ENCODE data around the gene TMA7B. TPM values are rescaled to one million over a fixed set of nuclear protein-coding genes. Genes with fewer than 3 reads are reported as not detected.

The TMA7B gene
- total RNA-seq, 4 donors from 2014 or later = not detected

DNA sequence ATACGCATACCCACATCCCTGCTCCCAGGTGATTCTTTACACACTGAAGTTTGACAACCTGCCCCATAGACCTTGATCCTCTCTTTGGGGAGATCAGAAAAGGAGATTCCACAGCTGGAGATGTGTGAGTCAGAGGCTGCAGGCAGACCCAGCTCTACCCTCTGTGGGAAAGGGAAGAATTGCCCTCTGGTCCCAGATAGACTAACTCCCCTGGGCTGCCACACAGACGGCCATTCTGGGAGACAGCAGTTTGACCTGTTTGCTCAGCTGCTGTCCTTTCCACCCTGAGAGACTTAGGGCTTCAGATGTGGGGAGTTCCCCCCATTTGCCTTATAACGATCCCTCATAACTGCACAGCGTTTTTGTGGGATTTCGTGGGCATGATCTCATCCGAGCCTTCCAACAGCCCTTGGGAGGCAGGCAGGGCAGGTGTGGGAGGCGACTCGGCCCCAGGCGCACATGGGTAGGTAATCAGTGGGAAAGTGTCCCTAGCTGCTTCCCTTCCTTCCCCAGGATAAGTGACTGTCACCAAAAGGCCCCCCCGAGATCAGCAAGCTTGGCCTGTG lies 48.6 kb downstream of the TMA7B start:
- no peak overlapping the region for H3K4me3 ChIP-seq
- ATAC-seq = no peak
- H3K27me3 ChIP-seq = peaks cover 63% of the 10 kb centered on the region
- TF ChIP-seq POLR2A (IDR thresholded peaks at IDR 0.05) (no peak), EP300 (IDR thresholded peaks at IDR 0.05) (no peak), POLR2AphosphoS5 (IDR thresholded peaks at IDR 0.05) (no peak)
- TF ChIP-seq, protein P1, sequence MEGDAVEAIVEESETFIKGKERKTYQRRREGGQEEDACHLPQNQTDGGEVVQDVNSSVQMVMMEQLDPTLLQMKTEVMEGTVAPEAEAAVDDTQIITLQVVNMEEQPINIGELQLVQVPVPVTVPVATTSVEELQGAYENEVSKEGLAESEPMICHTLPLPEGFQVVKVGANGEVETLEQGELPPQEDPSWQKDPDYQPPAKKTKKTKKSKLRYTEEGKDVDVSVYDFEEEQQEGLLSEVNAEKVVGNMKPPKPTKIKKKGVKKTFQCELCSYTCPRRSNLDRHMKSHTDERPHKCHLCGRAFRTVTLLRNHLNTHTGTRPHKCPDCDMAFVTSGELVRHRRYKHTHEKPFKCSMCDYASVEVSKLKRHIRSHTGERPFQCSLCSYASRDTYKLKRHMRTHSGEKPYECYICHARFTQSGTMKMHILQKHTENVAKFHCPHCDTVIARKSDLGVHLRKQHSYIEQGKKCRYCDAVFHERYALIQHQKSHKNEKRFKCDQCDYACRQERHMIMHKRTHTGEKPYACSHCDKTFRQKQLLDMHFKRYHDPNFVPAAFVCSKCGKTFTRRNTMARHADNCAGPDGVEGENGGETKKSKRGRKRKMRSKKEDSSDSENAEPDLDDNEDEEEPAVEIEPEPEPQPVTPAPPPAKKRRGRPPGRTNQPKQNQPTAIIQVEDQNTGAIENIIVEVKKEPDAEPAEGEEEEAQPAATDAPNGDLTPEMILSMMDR (IDR thresholded peaks at IDR 0.05) = no peak
- H3K4me1 ChIP-seq = no peaks in the 10 kb centered on the region
- H3K9me3 ChIP-seq = no peaks in the 10 kb centered on the region
- WGBS, 2 donors (ENCODE audit: low coverage in 1 of 2) = 57 to 79% methylated on average over 3 to 4 of the region's 10 CpGs
- no peaks in the 10 kb centered on the region for H3K36me3 ChIP-seq
- no peak overlapping the region for H3K27ac ChIP-seq

DNA sequence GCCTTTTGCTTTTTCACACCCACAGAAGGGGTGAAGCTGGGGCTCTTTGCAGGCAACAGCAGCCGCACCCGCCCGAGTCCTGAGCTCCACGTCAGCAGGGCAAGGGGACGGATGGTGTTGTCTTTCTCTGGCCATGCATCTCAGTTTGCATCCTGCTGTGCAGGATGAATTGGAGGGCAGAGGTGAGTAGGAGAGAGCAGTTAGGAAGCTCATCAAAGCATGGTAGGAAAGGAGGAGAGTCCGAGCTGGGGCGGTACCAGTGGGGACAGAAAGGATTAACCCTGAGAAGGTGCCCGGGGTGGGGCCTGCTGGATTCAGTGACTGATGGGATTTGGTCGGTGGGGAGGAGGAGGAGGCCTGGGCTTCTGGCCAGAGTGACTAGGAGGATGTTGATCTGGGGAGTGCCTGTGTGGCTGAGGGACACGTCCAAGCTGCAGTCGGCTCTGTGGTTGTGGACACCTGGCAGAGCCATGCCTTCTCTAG lies 49.1 kb downstream of the TMA7B start:
- 7 to 18% methylated on average over 4 to 7 of the region's 11 CpGs for WGBS, 2 donors (ENCODE audit: low coverage in 1 of 2)
- TF ChIP-seq, protein P1 (IDR thresholded peaks at IDR 0.05) = no peak
- TF ChIP-seq EP300 (IDR thresholded peaks at IDR 0.05) = no peak
- TF ChIP-seq POLR2AphosphoS5 (IDR thresholded peaks at IDR 0.05) = no peak
- TF ChIP-seq POLR2A (IDR thresholded peaks at IDR 0.05) = no peak
- no peak overlapping the region for H3K27ac ChIP-seq
- no peaks in the 10 kb centered on the region for H3K36me3 ChIP-seq
- ATAC-seq = no peak
- no peak overlapping the region for H3K4me3 ChIP-seq
- no peaks in the 10 kb centered on the region for H3K4me1 ChIP-seq
- H3K27me3 ChIP-seq = peaks cover 62% of the 10 kb centered on the region
- no peaks in the 10 kb centered on the region for H3K9me3 ChIP-seq

DNA sequence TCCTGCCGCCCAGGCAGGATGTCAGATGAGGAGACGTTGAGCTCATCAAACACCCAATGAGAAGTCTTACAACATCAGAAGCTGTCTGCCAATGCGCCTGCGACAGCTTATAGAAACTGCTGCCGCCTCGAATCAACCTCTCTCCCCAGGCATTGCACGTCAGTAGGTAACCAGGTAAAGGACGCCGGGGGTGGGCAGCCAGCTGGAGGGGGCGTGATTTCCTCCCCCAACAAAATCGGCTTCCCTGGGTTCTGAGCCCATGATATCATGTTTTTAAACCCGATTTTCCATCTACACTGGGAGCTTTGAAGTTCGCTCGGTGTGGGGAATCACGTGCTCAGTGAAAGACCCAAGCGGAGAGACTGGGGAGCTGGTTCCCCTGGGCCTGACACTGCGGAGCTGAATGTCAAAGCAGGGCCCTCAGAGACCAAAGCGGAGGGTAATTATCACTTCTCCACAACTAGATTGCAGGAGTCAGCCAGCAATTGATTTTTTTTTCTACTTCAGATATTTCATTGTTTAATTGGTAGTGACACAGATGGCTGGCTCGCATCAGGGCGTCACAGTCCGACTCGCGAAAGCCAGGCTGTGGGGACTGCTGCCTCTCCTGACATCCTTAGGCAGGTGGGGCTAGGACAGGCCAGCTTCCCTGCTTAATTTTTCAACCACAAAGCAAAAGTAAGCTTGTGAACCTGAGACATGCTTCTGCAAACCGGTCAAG lies 49.9 kb downstream of the TMA7B start:
- H3K4me1 ChIP-seq = no peaks in the 10 kb centered on the region
- 27 to 71% methylated on average over 6 to 12 of the region's 24 CpGs for WGBS, 2 donors (ENCODE audit: low coverage in 1 of 2)
- no peaks in the 10 kb centered on the region for H3K36me3 ChIP-seq
- no peak for ATAC-seq
- peaks cover 66% of the 10 kb centered on the region for H3K27me3 ChIP-seq
- no peak overlapping the region for H3K27ac ChIP-seq
- H3K9me3 ChIP-seq = no peaks in the 10 kb centered on the region
- TF ChIP-seq POLR2AphosphoS5 (IDR thresholded peaks at IDR 0.05) (no peak), POLR2A (IDR thresholded peaks at IDR 0.05) (no peak), EP300 (IDR thresholded peaks at IDR 0.05) (no peak)
- TF ChIP-seq, protein P1 (IDR thresholded peaks at IDR 0.05) = no peak
- no peak overlapping the region for H3K4me3 ChIP-seq

DNA sequence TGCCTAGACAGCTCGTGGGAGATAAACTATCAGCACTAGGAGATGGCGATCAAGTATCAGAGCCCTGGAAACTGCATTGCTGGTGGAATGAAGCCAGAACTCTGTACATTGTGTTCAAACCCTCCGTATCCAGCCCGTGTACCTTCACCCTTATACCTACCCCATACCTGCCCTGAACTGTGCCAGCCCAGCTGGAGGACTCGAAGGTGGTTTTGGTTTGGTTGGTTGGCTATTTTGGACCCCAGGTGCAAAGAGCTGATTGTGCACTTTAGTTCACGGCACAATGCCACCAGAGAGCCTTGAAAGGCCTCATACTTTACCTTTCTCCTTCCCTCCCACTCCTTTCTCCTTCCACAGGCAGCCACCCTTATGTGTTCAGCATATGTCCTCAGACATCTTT lies 50.5 kb downstream of the TMA7B start:
- no peak overlapping the region for H3K27ac ChIP-seq
- 83 to 98% methylated on average over 4 to 5 of the region's 6 CpGs for WGBS, 2 donors (ENCODE audit: low coverage in 1 of 2)
- no peaks in the 10 kb centered on the region for H3K36me3 ChIP-seq
- peaks cover 71% of the 10 kb centered on the region for H3K27me3 ChIP-seq
- TF ChIP-seq POLR2A (IDR thresholded peaks at IDR 0.05) (no peak), POLR2AphosphoS5 (IDR thresholded peaks at IDR 0.05) (no peak), EP300 (IDR thresholded peaks at IDR 0.05) (no peak)
- TF ChIP-seq, protein P1 (IDR thresholded peaks at IDR 0.05) = no peak
- H3K4me1 ChIP-seq = no peaks in the 10 kb centered on the region
- no peak for ATAC-seq
- H3K9me3 ChIP-seq = no peaks in the 10 kb centered on the region
- no peak overlapping the region for H3K4me3 ChIP-seq

Other genes starting within 250 kb of the TMA7B start
- under 1 TPM in 1 of 4 donors, not detected in 3; 0.47 TPM for gene ENTHD1, start 66.6 kb upstream of the TMA7B start, total RNA-seq
- 1 to 10 TPM in 3 of 4 donors, under 1 TPM in 1; 0.67 to 3.1 (median 1.7) TPM for gene GRAP2, start 59.3 kb upstream of the TMA7B start, total RNA-seq
- gene FAM83F, start 34.6 kb downstream of the TMA7B start, total RNA-seq = 1 to 10 TPM in 2 of 4 donors, under 1 TPM in 2; 0.46 to 4.2 (median 0.81) TPM
- 10 to 100 TPM; 32.4 to 71.2 (median 60.7) TPM for gene TNRC6B, start 217.5 kb downstream of the TMA7B start, total RNA-seq

All from gastroesophageal sphincter (tissue), 4 donors.